ENCODE results near the gene NOL3.

NOL3 gene

DNA sequence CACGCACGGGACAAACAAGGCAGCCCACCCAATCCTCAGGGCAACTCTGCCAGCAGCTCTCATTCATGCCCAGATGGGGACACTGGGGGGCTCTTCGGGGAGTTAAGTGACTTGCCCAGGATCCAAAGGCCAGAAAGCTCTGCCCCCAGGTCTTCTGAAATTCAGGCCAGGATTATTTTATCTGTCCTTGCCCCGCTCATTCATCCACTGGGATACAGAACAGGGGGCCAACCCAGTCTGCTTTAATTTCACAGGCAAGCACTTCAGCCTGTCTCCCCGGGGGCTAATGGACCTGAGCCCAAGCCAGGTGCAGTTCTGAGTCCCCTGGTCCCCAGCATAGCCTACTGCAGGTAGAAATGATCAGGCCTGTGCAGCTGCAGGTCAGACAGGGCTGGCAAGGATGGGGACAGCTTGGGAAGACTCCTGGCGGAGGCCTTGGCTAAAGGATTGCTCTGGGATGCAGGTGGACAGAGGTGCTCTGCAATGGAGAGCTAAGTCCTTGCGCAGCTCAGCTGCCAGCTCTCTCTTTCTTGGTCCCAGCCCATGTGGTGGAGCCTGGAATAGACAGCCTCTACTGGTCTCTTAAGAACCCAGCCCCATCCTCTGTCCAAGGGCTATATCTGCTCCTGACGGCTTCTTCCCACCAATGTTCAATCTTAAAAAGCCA, 18.8 kb upstream of the NOL3 start:
- Histone ChIP-seq H3K36me3 (peaks cover 17% of the 10 kb centered on the region), H3K9me3 (no peaks in the 10 kb centered on the region), H3K4me1 (0 out of 2 replicates have a peak, but pooled peaks cover 2% of the 10 kb centered on the region), H3K27me3 (peaks cover 12% of the 10 kb centered on the region), H3K4me3 (ENCODE audit: low read depth, low read length) (peak overlapping the region; percentile 77)
- DNase-seq: no peak
- TF ChIP-seq, protein P1, sequence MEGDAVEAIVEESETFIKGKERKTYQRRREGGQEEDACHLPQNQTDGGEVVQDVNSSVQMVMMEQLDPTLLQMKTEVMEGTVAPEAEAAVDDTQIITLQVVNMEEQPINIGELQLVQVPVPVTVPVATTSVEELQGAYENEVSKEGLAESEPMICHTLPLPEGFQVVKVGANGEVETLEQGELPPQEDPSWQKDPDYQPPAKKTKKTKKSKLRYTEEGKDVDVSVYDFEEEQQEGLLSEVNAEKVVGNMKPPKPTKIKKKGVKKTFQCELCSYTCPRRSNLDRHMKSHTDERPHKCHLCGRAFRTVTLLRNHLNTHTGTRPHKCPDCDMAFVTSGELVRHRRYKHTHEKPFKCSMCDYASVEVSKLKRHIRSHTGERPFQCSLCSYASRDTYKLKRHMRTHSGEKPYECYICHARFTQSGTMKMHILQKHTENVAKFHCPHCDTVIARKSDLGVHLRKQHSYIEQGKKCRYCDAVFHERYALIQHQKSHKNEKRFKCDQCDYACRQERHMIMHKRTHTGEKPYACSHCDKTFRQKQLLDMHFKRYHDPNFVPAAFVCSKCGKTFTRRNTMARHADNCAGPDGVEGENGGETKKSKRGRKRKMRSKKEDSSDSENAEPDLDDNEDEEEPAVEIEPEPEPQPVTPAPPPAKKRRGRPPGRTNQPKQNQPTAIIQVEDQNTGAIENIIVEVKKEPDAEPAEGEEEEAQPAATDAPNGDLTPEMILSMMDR (IDR thresholded peaks at IDR 0.05; ENCODE audit: low read depth, low read length): no peak

DNA sequence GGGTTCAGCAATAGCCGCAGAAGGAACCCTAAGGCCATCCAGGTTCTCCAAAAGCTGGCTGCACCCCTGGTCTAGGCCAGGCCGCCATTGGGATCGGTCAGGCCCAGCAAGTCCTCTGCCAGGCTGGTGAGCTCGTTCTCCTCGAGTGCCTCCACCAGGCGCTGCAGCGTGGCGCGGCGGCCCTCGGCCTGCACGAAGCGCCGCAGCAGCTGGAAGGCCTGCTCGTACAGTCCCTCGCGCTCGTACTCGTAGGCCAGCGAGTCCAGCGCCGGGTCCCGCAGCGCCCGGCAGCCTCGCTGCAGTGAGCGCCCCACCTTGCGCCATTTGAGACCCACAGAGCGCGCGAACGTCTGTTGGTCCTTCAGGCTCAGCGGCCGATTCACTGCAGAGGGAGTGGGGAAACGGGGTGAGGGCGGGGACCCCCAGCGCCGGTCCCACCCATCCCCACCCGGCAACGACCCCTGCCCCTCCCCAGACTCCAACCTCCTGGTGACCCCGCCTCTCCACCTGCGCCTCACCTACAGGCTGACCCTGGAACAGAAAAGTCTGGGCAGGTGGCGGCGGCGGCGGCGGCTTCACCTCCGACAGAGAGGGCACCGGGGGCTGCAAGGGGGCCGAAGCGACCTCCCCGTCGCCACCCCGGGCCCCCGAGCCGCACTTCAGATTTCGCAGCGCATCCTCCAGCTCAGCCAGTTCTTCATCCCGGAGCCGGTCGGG, 15.6 kb upstream of the NOL3 start:
- TF ChIP-seq, protein P1 (IDR thresholded peaks at IDR 0.05; ENCODE audit: low read depth, low read length): no peak
- peaks cover 12% of the 10 kb centered on the region for H3K27me3 ChIP-seq
- H3K36me3 ChIP-seq: no peaks in the 10 kb centered on the region
- peak overlapping the region; percentile 41 for H3K4me3 ChIP-seq (ENCODE audit: low read depth, low read length)
- 0 out of 2 replicates have a peak, but pooled peaks cover 2% of the 10 kb centered on the region for H3K4me1 ChIP-seq
- no peak for DNase-seq
- H3K9me3 ChIP-seq: no peaks in the 10 kb centered on the region

DNA sequence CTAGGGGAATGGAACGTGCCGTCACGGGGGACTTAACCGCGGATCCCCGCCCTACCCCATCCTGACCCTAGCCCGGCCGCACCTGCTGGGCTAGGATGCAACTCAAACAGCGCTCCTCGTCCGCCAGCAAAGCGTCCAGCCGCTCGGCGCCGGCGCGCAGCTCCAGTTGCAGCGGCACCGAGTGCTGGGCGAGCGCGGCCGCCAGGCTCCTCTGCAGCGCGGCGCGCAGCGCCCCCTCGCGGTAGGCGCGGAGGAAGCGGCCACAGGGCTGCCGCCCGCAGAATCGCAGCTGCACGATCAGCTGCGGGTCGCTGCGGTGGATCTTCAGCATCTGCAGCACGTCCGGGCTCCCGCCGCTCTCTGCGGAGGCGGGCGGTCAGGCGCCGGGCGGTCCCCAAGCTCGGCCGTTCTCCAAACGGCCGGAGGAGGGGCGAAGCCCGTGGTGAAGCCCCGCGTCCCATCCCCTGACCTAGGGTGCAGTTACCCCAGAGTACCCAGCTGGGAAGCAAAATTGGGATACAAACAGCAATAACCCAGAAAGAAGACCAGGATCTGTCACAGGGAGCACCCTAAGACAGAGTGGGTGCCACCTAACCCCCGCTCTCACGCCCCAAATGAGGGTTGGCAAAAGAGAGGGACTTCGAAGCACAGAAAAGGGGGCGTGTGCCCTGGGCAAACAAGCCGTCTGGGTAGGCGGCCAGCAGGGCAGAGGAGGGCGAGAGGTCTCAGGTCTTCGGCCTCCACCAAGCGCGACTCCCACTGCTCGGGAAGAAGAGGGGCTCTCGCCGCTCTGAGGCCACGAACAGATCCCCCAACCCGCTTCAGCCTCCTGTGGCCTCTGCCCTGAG, 14.8 kb upstream of the NOL3 start:
- H3K9me3 ChIP-seq: no peaks in the 10 kb centered on the region
- H3K27me3 ChIP-seq: peaks cover 12% of the 10 kb centered on the region
- TF ChIP-seq, protein P1 (IDR thresholded peaks at IDR 0.05; ENCODE audit: low read depth, low read length): peak; percentile 68
- no peaks in the 10 kb centered on the region for H3K36me3 ChIP-seq
- H3K4me1 ChIP-seq: 0 out of 2 replicates have a peak, but pooled peaks cover 2% of the 10 kb centered on the region
- peak; percentile 87 for DNase-seq
- H3K4me3 ChIP-seq (ENCODE audit: low read depth, low read length): peak overlapping the region; percentile 41

DNA sequence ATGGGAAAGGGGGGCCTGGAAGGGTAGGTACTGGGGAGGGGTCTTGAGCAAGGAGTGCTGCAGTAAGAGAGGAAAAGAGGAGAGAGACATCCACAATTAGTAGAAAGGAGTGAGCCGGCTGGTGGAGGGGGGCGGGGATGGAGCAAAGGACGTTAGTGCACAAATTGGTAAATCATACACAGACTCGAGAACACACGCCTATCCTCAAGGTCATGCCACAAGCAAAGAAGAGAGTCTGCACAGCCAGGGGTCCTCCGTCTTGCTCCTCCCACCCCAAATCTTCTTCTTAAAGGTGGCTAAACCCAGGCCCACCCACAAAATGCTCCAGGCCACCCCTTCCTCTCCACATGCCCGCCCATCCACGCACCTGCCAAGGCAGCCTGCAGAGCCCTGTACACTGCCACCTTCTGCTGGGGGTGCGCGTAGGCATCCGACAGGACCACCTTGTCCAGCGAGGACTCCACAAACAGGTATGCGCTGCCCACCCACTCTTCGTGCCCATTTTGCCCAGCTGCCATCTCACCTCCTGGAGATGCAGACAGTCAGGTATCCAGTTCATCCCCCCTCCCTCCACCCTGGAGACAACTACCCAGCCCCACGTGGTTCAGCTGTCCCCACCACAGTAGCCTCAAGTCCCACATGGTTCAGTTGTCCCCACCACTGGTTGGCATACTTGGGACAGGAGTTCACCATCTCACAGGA, 14.0 kb upstream of the NOL3 start:
- Histone ChIP-seq H3K36me3 (no peaks in the 10 kb centered on the region), H3K9me3 (no peaks in the 10 kb centered on the region), H3K4me1 (0 out of 2 replicates have a peak, but pooled peaks cover 2% of the 10 kb centered on the region), H3K4me3 (ENCODE audit: low read depth, low read length) (no peak overlapping the region), H3K27me3 (peaks cover 12% of the 10 kb centered on the region)
- DNase-seq: peak; percentile 10
- TF ChIP-seq, protein P1 (IDR thresholded peaks at IDR 0.05; ENCODE audit: low read depth, low read length): no peak

DNA sequence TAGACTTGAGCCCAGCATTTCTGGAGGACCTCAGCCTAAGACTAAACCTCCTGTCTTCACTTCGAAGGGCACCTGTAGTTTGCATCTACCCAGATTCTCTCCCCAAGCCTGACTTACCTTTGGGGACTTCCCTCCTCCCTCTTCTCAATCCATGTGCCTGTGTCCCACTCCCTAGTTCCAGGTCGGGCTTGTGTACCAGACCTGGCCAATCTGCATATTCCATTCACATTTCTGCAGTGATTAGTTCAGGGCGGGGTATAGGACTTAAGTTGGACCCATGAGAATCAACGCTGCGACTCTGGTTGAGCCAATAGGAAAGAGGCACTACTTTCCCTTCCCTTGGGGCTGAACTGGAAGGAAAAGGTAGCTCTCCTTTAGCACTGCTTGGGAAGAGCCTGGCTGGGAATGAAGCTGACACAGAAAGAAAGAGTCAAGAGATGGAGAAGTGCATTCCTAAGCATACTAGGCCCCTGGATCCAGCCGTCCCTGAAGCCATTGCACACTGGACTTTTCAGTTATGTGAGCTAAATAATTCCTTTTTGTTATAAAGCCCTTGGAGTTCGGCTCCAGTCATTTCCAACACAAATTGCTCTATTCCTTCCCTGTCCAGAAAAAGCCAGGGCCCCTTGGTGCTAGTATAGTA, 13.1 kb upstream of the NOL3 start:
- no peaks in the 10 kb centered on the region for H3K9me3 ChIP-seq
- H3K4me3 ChIP-seq (ENCODE audit: low read depth, low read length): no peak overlapping the region
- no peaks in the 10 kb centered on the region for H3K4me1 ChIP-seq
- TF ChIP-seq, protein P1 (IDR thresholded peaks at IDR 0.05; ENCODE audit: low read depth, low read length): no peak
- H3K27me3 ChIP-seq: peaks cover 12% of the 10 kb centered on the region
- no peak for DNase-seq
- no peaks in the 10 kb centered on the region for H3K36me3 ChIP-seq

Measured in BE2C (cell line).